CD4-positive, alpha-beta T cell (primary cell): ENCODE measurements around the gene MEGF8. TPM values are rescaled to one million over a fixed set of nuclear protein-coding genes. Genes with fewer than 3 reads are reported as not detected.

ENCODE experiments used
- ATAC-seq: fragments of 200-7000 bp; cut with Tn5 transposase; one replicate; pipeline ENCODE4 v1.10.0; 2022; ENCODE audit warnings: mild to moderate bottlenecking; ENCODE audit not compliant: poor library complexity
- CTCF ChIA-PET: fragments of 350-600 bp; sonication (Branson Sonifier 250); formaldehyde crosslinking; loops from one replicate; lab custom pipeline; 2021; ENCODE audit warnings: antibody characterized with exemption, inconsistent platforms; lab: Charles Lee
- POLR2A ChIA-PET: fragments of 350-600 bp; sonication (Branson Sonifier 250); formaldehyde crosslinking; loops from one replicate; lab custom pipeline; 2021; ENCODE audit warnings: antibody characterized with exemption, inconsistent platforms; lab: Charles Lee
- DNase-seq, 14 experiments: peaks; one replicate each; pipeline ENCODE4 v3.0.0-alpha.2; 2013 to 2020; ENCODE audit warnings: mixed read lengths in 2 of 14
- H3K27ac ChIP-seq, 2 donors: one replicate each; pipeline versions ENCODE4 v1.5.1 to v1.7.0; 2013; ENCODE audit warnings: low read length in 2 of 2, low read depth in 1 of 2, mild to moderate bottlenecking in 1 of 2
- H3K27me3 ChIP-seq, 2 experiments: 1 replicate in 1 of 2; 2 replicates in 1 of 2; pipeline versions ENCODE4 v1.6.1 to v1.7.0; 2013; ENCODE audit warnings: low read length in 2 of 2, control low read depth in 1 of 2, mild to moderate bottlenecking in 1 of 2, moderate library complexity in 1 of 2; ENCODE audit not compliant: insufficient read depth in 2 of 2, control insufficient read depth in 1 of 2
- H3K36me3 ChIP-seq: one replicate; pipeline ENCODE4 v1.6.1; 2013; ENCODE audit warnings: low read length, control low read depth; ENCODE audit not compliant: insufficient read depth
- H3K4me1 ChIP-seq: one replicate; pipeline ENCODE4 v1.6.1; 2013; ENCODE audit warnings: low read length, control low read depth; ENCODE audit not compliant: insufficient read depth
- H3K4me3 ChIP-seq: one replicate; pipeline ENCODE4 v1.5.1; 2013; ENCODE audit warnings: mild to moderate bottlenecking, low read length, moderate library complexity
- H3K9me3 ChIP-seq, 2 experiments: 1 replicate in 1 of 2; 2 replicates in 1 of 2; pipeline versions ENCODE4 v1.6.1 to v1.7.0; 2013; ENCODE audit warnings: low read length in 2 of 2, mild to moderate bottlenecking in 2 of 2, control low read depth in 1 of 2, moderate library complexity in 1 of 2; ENCODE audit not compliant: control insufficient read depth in 1 of 2, insufficient read depth in 1 of 2
- H3K27ac Mint-ChIP-seq: one replicate; pipeline ENCODE4 v1.8.0; 2020; ENCODE audit warnings: mixed read lengths
- H3K27me3 Mint-ChIP-seq: one replicate; pipeline ENCODE4 v1.8.0; 2021; ENCODE audit warnings: mixed read lengths
- H3K36me3 Mint-ChIP-seq: one replicate; pipeline ENCODE4 v1.8.0; 2021; ENCODE audit warnings: low read depth, mixed read lengths
- H3K4me1 Mint-ChIP-seq: one replicate; pipeline ENCODE4 v1.8.0; 2021; ENCODE audit warnings: low read depth, mixed read lengths
- H3K4me3 Mint-ChIP-seq: one replicate; pipeline ENCODE4 v1.8.0; 2020; ENCODE audit warnings: mild to moderate bottlenecking, mixed read lengths
- H3K9me3 Mint-ChIP-seq: one replicate; pipeline ENCODE4 v1.8.0; 2020; ENCODE audit warnings: mixed read lengths
- intact Hi-C, 2 experiments: fragments of 100-400 bp; cut with DNase I in 1 of 2; cut with micrococcal nuclease in 1 of 2; formaldehyde crosslinking; loops; one replicate each; pipeline versions ENCODE4 v1.15.1 to v1.9.0; 2023 to 2025; cut with DNase I, micrococcal nuclease
- total RNA-seq, 174 experiments: library from RNA in 2 of 174; stranded (reverse) in 2 of 174; gene quantifications; one replicate each; pipeline ENCODE4 v1.2.3 and lab custom pipeline; 2021 to 2026
- TF ChIP-seq, protein P1 (sequence below): fragments of 200-600 bp; IDR thresholded peaks from one replicate; pipeline ENCODE4 v1.8.0; 2022; ENCODE audit warnings: antibody characterized with exemption, mild to moderate bottlenecking

Gene MEGF8
- total RNA-seq, 2 experiments from 2014 or later = 4.1 to 4.2 TPM

DNA sequence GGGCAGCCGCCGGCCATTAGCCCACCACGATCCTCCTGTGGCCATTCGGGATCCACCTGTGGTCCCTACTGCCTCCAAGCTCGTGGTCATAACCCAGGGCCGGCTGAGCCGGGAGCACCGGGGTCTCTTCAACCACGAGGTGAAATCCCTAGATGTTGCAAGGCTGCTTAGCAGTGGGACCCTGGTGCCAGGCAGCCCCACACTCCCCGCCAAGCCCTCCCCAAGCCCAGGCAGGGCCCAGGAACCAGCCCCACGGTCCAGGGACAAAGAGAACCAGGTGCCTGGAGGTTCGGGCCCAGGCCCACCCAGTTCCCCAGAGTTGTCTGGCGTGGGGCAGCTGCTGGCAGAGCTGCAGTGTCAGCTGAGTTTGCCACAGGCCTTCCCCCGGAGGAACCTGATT is 15.7 kb upstream of the MEGF8 start:
- peaks cover 19 to 32% of the 10 kb centered on the region in 2 experiments for H3K27me3 ChIP-seq
- ATAC-seq (no peak), DNase-seq (no peak)
- H3K36me3 ChIP-seq = no peaks in the 10 kb centered on the region
- H3K9me3 ChIP-seq = peaks cover 0 to 3% of the 10 kb centered on the region in 2 experiments
- Mint-ChIP-seq H3K9me3 (no peaks in the 10 kb centered on the region), H3K27ac (no peak overlapping the region), H3K4me3 (no peak overlapping the region), H3K4me1 (peaks cover 12% of the 10 kb centered on the region), H3K27me3 (peaks cover 32% of the 10 kb centered on the region), H3K36me3 (no peaks in the 10 kb centered on the region)
- H3K4me3 ChIP-seq = no peak overlapping the region
- H3K27ac ChIP-seq = no peak overlapping the region
- H3K4me1 ChIP-seq = peaks cover 17% of the 10 kb centered on the region
- POLR2A ChIA-PET = no interaction called here
- CTCF ChIA-PET = no interaction called here
- intact Hi-C loops = no loop called here
- TF ChIP-seq, protein P1, sequence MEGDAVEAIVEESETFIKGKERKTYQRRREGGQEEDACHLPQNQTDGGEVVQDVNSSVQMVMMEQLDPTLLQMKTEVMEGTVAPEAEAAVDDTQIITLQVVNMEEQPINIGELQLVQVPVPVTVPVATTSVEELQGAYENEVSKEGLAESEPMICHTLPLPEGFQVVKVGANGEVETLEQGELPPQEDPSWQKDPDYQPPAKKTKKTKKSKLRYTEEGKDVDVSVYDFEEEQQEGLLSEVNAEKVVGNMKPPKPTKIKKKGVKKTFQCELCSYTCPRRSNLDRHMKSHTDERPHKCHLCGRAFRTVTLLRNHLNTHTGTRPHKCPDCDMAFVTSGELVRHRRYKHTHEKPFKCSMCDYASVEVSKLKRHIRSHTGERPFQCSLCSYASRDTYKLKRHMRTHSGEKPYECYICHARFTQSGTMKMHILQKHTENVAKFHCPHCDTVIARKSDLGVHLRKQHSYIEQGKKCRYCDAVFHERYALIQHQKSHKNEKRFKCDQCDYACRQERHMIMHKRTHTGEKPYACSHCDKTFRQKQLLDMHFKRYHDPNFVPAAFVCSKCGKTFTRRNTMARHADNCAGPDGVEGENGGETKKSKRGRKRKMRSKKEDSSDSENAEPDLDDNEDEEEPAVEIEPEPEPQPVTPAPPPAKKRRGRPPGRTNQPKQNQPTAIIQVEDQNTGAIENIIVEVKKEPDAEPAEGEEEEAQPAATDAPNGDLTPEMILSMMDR = no peak

GRCh38 chr19:42311657-42312056 is 13.8 kb upstream of the MEGF8 start:
- Mint-ChIP-seq H3K4me3 (no peak overlapping the region), H3K27ac (no peak overlapping the region), H3K9me3 (no peaks in the 10 kb centered on the region), H3K4me1 (peaks cover 12% of the 10 kb centered on the region), H3K27me3 (peaks cover 38% of the 10 kb centered on the region), H3K36me3 (no peaks in the 10 kb centered on the region)
- no peaks in the 10 kb centered on the region for H3K36me3 ChIP-seq
- intact Hi-C loops = no loop called here
- peaks cover 19 to 32% of the 10 kb centered on the region in 2 experiments for H3K27me3 ChIP-seq
- H3K4me1 ChIP-seq = peaks cover 17% of the 10 kb centered on the region
- DNase-seq (no peak), ATAC-seq (no peak)
- no peak overlapping the region for H3K4me3 ChIP-seq
- POLR2A ChIA-PET = no interaction called here
- CTCF ChIA-PET = no interaction called here
- no peak overlapping the region for H3K27ac ChIP-seq
- TF ChIP-seq, protein P1 = no peak
- peaks cover 0 to 2% of the 10 kb centered on the region in 2 experiments for H3K9me3 ChIP-seq

GRCh38 chr19:42312370-42312769 is 13.1 kb upstream of the MEGF8 start:
- Mint-ChIP-seq H3K9me3 (no peaks in the 10 kb centered on the region), H3K36me3 (no peaks in the 10 kb centered on the region), H3K4me3 (peak overlapping the region; percentile 51), H3K27ac (no peak overlapping the region), H3K27me3 (peaks cover 43% of the 10 kb centered on the region), H3K4me1 (peaks cover 12% of the 10 kb centered on the region)
- Histone ChIP-seq H3K9me3 (no peaks in the 10 kb centered on the region), H3K36me3 (no peaks in the 10 kb centered on the region), H3K4me3 (no peak overlapping the region), H3K27ac (no peak overlapping the region), H3K27me3 (peaks cover 19 to 32% of the 10 kb centered on the region in 2 experiments), H3K4me1 (peaks cover 22% of the 10 kb centered on the region)
- DNase-seq (no peak), ATAC-seq (no peak)
- ChIA-PET POLR2A (no interaction called here), CTCF (no interaction called here)
- intact Hi-C loops = no loop called here
- TF ChIP-seq, protein P1 = no peak
